ENCODE results near the gene GFOD2. TPM values are rescaled to one million over a fixed set of nuclear protein-coding genes. Genes with fewer than 3 reads are reported as not detected.

Gene GFOD2
- total and polyA plus RNA-seq, 2 donors (not counting 3 experiments of a cell fraction or from before 2014, with no cell fraction given) = 38.1 to 47.5 TPM

DNA sequence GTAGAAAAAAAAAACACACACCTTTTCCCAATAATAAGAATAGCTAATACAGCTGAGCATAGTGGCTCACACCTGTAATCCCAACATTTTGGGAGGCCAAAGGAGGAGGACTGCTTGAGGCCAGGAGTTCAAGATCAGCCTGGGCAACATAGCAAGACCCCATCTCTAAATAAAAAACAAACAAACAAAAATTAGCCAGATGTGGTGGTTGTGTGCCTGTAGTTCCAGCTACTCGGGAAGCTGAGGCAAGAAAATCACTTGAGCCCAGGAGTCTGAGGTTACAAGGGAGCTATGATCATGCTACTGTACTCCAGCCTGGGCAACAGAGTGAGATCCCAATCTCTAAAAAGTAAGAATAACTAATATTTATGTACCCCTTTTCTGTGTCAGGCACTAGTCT is 42.8 kb upstream of the GFOD2 start:
- dilution Hi-C loops (cut with MboI; ENCODE audit: extremely low pct_ligation_motif_present, low sequenced_read_pairs) = no loop called here
- ChIA-PET CTCF (interaction anchor here (0.6 to 3.2 kb wide), 3 partner anchors 11 to 94 kb away, joined by 3 to 17 read pairs (median 3); no protein-coding TSS in a partner anchor), POLR2A (no interaction called here)
- H3K9me1 ChIP-seq (replicated peaks; ENCODE audit: control insufficient read depth, extremely low read depth, insufficient read depth, low read length) = no peaks in the 10 kb centered on the region
- H3K4me1 ChIP-seq (ENCODE audit: control insufficient read depth, extremely low read depth, insufficient read depth, low read length) = peaks cover 7% of the 10 kb centered on the region
- no peak overlapping the region for H3K4me2 ChIP-seq (ENCODE audit: insufficient read depth, low read length)
- peaks cover 0 to 12% of the 10 kb centered on the region in 2 experiments for H3K36me3 ChIP-seq (ENCODE audit: control insufficient read depth in 2 of 2, extremely low read depth in 1 of 2, insufficient read depth in 2 of 2, low read length in 2 of 2)
- no peak for FAIRE-seq
- intact Hi-C loops (cut with micrococcal nuclease) = no loop called here
- H3K9ac ChIP-seq (replicated peaks; ENCODE audit: extremely low read depth, insufficient read depth, low read length) = no peak overlapping the region
- no peak overlapping the region for H2AFZ ChIP-seq (ENCODE audit: low read depth, low read length)
- BruUV-seq (replicated peaks) = no TSS peak
- DNase-seq (ENCODE audit: low read depth, low spot score) = no peak
- no peak overlapping the region for H3K27ac ChIP-seq (ENCODE audit: insufficient read depth, low read depth, low read length)
- no peak overlapping the region for H3K4me3 ChIP-seq (replicated peaks in 1 of 3; ENCODE audit: insufficient read depth in 1 of 3, low read depth in 1 of 3, low read length in 3 of 3)
- TF ChIP-seq POLR2AphosphoS5 (IDR thresholded peaks at IDR 0.05; ENCODE audit: insufficient read depth, low read depth, low read length) (no peak), CTCF (IDR thresholded peaks at IDR 0.05; ENCODE audit: extremely low read depth in 1 of 2, insufficient read depth in 1 of 2, low read depth in 1 of 2, low read length in 2 of 2) (no peak), MYC (IDR thresholded peaks at IDR 0.05; ENCODE audit: low read depth, low read length) (no peak), POLR2A (IDR thresholded peaks at IDR 0.05; ENCODE audit: low read depth, low read length) (no peak)
- TF ChIP-seq, protein P1, sequence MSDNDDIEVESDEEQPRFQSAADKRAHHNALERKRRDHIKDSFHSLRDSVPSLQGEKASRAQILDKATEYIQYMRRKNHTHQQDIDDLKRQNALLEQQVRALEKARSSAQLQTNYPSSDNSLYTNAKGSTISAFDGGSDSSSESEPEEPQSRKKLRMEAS (IDR thresholded peaks at IDR 0.05; ENCODE audit: insufficient read depth, insufficient read length) = no peak
- no peaks in the 10 kb centered on the region for H4K20me1 ChIP-seq (replicated peaks; ENCODE audit: control insufficient read depth, extremely low read depth, insufficient read depth, low read length)
- H3K9me3 ChIP-seq (replicated peaks; ENCODE audit: control insufficient read depth, insufficient read depth, low read length) = no peaks in the 10 kb centered on the region
- H3K27me3 ChIP-seq (ENCODE audit: control insufficient read depth in 2 of 2, insufficient read depth in 2 of 2, low read length in 2 of 2) = no peaks in the 10 kb centered on the region
- peaks cover 2% of the 10 kb centered on the region for H3K79me2 ChIP-seq (ENCODE audit: control insufficient read depth, insufficient read depth, low read length)

- no peaks in the 10 kb centered on the region for H3K27me3 ChIP-seq (ENCODE audit: control insufficient read depth in 2 of 2, insufficient read depth in 2 of 2, low read length in 2 of 2)
- H3K4me2 ChIP-seq (ENCODE audit: insufficient read depth, low read length) = no peak overlapping the region
- intact Hi-C loops (cut with micrococcal nuclease) = no loop called here
- dilution Hi-C loops (cut with MboI; ENCODE audit: extremely low pct_ligation_motif_present, low sequenced_read_pairs) = no loop called here
- no peak overlapping the region for H2AFZ ChIP-seq (ENCODE audit: low read depth, low read length)
- no peak for FAIRE-seq
- H3K9me1 ChIP-seq (replicated peaks; ENCODE audit: control insufficient read depth, extremely low read depth, insufficient read depth, low read length) = no peaks in the 10 kb centered on the region
- no peaks in the 10 kb centered on the region for H4K20me1 ChIP-seq (replicated peaks; ENCODE audit: control insufficient read depth, extremely low read depth, insufficient read depth, low read length)
- no peak overlapping the region for H3K4me3 ChIP-seq (replicated peaks in 1 of 3; ENCODE audit: insufficient read depth in 1 of 3, low read depth in 1 of 3, low read length in 3 of 3)
- POLR2A ChIA-PET = interaction anchor here (0.9 kb wide), 1 partner anchor 25 kb away, joined by 3 read pairs; no protein-coding TSS in a partner anchor
- TF ChIP-seq POLR2AphosphoS5 (IDR thresholded peaks at IDR 0.05; ENCODE audit: insufficient read depth, low read depth, low read length) (no peak), FOS (IDR thresholded peaks at IDR 0.05; ENCODE audit: borderline replicate concordance, insufficient read depth, low read length) (no peak)
- TF ChIP-seq, protein P1 (IDR thresholded peaks at IDR 0.05; ENCODE audit: insufficient read depth, insufficient read length) = no peak
- CTCF ChIA-PET = interaction anchor here (3.2 kb wide), 1 partner anchor 10 kb away, joined by 17 read pairs; no protein-coding TSS in a partner anchor
- H3K36me3 ChIP-seq (ENCODE audit: control insufficient read depth in 2 of 2, extremely low read depth in 1 of 2, insufficient read depth in 2 of 2, low read length in 2 of 2) = peaks cover 0 to 12% of the 10 kb centered on the region in 2 experiments
- H3K27ac ChIP-seq (ENCODE audit: insufficient read depth, low read depth, low read length) = no peak overlapping the region
- H3K79me2 ChIP-seq (ENCODE audit: control insufficient read depth, insufficient read depth, low read length) = peaks cover 2% of the 10 kb centered on the region
- BruUV-seq (replicated peaks) = no TSS peak
- no peaks in the 10 kb centered on the region for H3K9me3 ChIP-seq (replicated peaks; ENCODE audit: control insufficient read depth, insufficient read depth, low read length)
- DNase-seq (ENCODE audit: low read depth, low spot score) = no peak
- H3K4me1 ChIP-seq (ENCODE audit: control insufficient read depth, extremely low read depth, insufficient read depth, low read length) = peaks cover 4% of the 10 kb centered on the region
- no peak overlapping the region for H3K9ac ChIP-seq (replicated peaks; ENCODE audit: extremely low read depth, insufficient read depth, low read length)
Measured at GRCh38 chr16:67760956-67761230, 41.8 kb upstream of the GFOD2 start.
